ENCODE data around the gene STMND1.
"Not testable (repeated sequence)": the region's sequence is repeated elsewhere in the genome, so short reads cannot be mapped to it uniquely, and the experiment has no call there.

STMND1 gene

GRCh38 chr6:17062871-17063440 lies 38.9 kb upstream of the STMND1 start:
- no peak for DNase-seq (ENCODE audit: low read depth)
- H3K4me3 ChIP-seq (ENCODE audit: low read length) = no peak overlapping the region
- TF ChIP-seq CTCF (conservative IDR thresholded peaks at IDR 0.05; ENCODE audit: low read depth, low read length) = no peak

- no peak for TF ChIP-seq CTCF (conservative IDR thresholded peaks at IDR 0.05; ENCODE audit: low read depth, low read length)
- no peak overlapping the region for H3K4me3 ChIP-seq (ENCODE audit: low read length)
- DNase-seq (ENCODE audit: low read depth) = no peak
Observed at GRCh38 chr6:17064975-17065374, 36.9 kb upstream of the STMND1 start.

GRCh38 chr6:17066610-17067009 lies 35.2 kb upstream of the STMND1 start:
- H3K4me3 ChIP-seq (ENCODE audit: low read length) = no peak overlapping the region
- no peak for DNase-seq (ENCODE audit: low read depth)
- TF ChIP-seq CTCF (conservative IDR thresholded peaks at IDR 0.05; ENCODE audit: low read depth, low read length) = no peak

GRCh38 chr6:17068972-17069371 lies 32.9 kb upstream of the STMND1 start:
- not testable (repeated sequence) for DNase-seq (ENCODE audit: low read depth); H3K4me3 ChIP-seq (ENCODE audit: low read length)

- DNase-seq (ENCODE audit: low read depth); H3K4me3 ChIP-seq (ENCODE audit: low read length): not testable (repeated sequence)
Observed at GRCh38 chr6:17070400-17070799, 31.4 kb upstream of the STMND1 start.

GRCh38 chr6:17073596-17073995 lies 28.3 kb upstream of the STMND1 start:
- not testable (repeated sequence) for DNase-seq (ENCODE audit: low read depth); H3K4me3 ChIP-seq (ENCODE audit: low read length)

- DNase-seq (ENCODE audit: low read depth) = no peak
- no peak for TF ChIP-seq CTCF (conservative IDR thresholded peaks at IDR 0.05; ENCODE audit: low read depth, low read length)
- H3K4me3 ChIP-seq (ENCODE audit: low read length) = no peak overlapping the region
Observed at GRCh38 chr6:17081273-17081672, 20.6 kb upstream of the STMND1 start.

- no peak overlapping the region for H3K4me3 ChIP-seq (ENCODE audit: low read length)
- no peak for TF ChIP-seq CTCF (conservative IDR thresholded peaks at IDR 0.05; ENCODE audit: low read depth, low read length)
- DNase-seq (ENCODE audit: low read depth) = no peak
Observed at GRCh38 chr6:17081860-17082508, 19.9 kb upstream of the STMND1 start.

- TF ChIP-seq CTCF (conservative IDR thresholded peaks at IDR 0.05; ENCODE audit: low read depth, low read length) = no peak
- no peak for DNase-seq (ENCODE audit: low read depth)
- no peak overlapping the region for H3K4me3 ChIP-seq (ENCODE audit: low read length)
Observed at GRCh38 chr6:17083397-17083796, 18.5 kb upstream of the STMND1 start.
